Bronchus fibroblast of lung (primary cell): ENCODE measurements around the gene IL17B. TPM values are rescaled to one million over a fixed set of nuclear protein-coding genes. Genes with fewer than 3 reads are reported as not detected.

Experiments used
- total RNA-seq: library from RNA; depleted of rRNA; stranded (reverse); fragments of >200 nt; gene quantifications from 2 replicates; pipeline ENCODE4 v1.2.3, GENCODE V29; 2015

Gene IL17B
- total RNA-seq: not detected in 2 replicates

DNA sequence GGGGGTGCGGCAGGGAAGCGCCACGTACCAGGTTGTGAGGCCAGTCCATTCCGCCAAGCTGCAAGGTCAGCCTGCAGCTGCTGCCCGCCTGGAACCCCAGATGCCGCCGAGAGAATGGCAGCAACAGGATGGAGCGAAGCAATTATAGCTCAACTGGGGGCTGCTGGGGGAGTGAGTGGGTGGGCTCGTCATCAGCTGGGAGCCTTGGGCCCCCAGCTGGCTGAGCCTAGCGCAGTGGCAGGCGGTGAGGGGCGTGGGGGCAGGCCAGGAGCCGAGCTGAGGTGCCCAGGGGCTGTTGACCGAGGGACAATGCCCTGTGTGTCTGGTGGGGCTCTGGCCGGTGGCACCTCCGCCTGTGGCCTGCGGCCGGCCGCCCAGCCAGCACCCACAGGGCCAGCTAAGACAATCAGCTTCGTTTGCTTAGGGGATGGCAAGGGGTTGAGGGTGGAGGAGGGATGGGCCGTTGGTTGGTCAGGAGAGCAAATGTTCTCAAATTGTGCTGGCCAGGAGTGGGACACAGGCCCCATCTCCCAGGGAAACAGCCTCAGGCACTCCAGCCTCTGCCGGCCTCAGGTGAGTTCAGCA, at the start of gene IL17B:
Gene IL17B (minus strand): TSS at position 116 of the 585 bp plus-strand sequence. CDS start 67 bp downstream, at position 49.

GRCh38 chr5:149357370-149358293, 21.5 kb downstream of the IL17B start, which contains the start of gene PCYOX1L:
Gene PCYOX1L (plus strand): TSS chr5:149358046. CDS start chr5:149358069, 23 bp downstream.

GRCh38 chr5:149345147-149345891, 33.8 kb downstream of the IL17B start, which contains the start of gene GRPEL2:
Gene GRPEL2 (plus strand): TSS chr5:149345499. CDS start chr5:149345540, 41 bp downstream.

Other genes starting within 250 kb of the IL17B start
- 63.9 and 64.7 TPM in 2 replicates for gene ABLIM3, start 237.8 kb downstream of the IL17B start, total RNA-seq
- 11.8 and 12.2 TPM in 2 replicates for gene AFAP1L1, start 107.4 kb downstream of the IL17B start, total RNA-seq
- 10.9 and 12.6 TPM in 2 replicates for gene GRPEL2, start 33.8 kb downstream of the IL17B start, total RNA-seq
- 11.7 and 13.1 TPM in 2 replicates for gene PCYOX1L, start 21.2 kb downstream of the IL17B start, total RNA-seq
- gene CSNK1A1, start 172.1 kb upstream of the IL17B start, total RNA-seq: 192 and 204 TPM in 2 replicates
- 0.34 and 0.45 TPM in 2 replicates for gene ARHGEF37, start 202.2 kb upstream of the IL17B start, total RNA-seq